ENCODE measurements around the gene LOXHD1.

LOXHD1 gene

DNA sequence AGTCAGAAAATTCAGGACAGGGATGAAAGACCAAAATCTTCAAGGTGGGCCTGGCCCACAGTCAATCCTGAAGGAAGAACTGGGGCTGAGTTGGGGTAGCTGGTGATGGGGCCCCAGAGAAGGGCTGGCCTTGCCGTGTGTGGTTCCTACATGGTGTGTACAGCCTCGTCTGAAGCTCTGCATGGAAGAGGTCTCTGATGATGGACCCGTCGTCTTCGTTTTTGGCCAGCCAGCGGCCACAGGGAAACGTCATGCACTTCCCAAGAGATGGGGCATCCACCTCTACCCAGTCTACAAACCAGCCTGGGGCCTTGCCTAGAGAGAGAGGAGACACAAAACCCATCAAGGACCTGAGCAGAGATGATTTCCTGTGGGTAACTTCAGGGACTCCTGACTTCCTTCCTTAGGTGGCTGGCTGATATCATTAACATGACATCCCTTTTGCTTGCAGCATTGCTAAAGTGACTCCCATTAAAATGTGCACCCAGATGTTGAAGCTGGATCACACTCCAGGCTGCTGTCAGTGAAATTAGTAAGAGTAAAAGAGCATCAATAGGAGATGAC is 115.3 kb downstream of the LOXHD1 start:
- no peak for DNase-seq

DNA sequence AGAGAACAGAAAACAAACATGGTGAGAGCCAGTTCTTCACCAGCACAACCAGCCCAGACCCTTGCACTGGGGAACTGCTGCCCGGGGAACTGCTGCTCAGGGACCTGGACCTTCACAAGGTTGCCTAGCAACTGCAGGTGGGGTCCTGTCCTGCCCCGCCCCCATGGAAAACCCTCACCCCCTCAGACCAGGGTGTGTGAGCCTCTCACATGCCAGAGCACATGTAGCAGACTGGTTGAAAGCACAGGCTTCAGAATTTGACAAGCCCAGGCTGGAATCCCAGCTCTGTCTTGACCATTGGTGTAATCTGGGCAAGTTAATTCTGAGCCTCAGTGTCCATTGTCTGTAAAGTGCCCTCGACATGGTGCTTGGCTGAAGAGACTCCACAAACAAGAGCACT is 118.6 kb downstream of the LOXHD1 start:
- no peak for DNase-seq

DNA sequence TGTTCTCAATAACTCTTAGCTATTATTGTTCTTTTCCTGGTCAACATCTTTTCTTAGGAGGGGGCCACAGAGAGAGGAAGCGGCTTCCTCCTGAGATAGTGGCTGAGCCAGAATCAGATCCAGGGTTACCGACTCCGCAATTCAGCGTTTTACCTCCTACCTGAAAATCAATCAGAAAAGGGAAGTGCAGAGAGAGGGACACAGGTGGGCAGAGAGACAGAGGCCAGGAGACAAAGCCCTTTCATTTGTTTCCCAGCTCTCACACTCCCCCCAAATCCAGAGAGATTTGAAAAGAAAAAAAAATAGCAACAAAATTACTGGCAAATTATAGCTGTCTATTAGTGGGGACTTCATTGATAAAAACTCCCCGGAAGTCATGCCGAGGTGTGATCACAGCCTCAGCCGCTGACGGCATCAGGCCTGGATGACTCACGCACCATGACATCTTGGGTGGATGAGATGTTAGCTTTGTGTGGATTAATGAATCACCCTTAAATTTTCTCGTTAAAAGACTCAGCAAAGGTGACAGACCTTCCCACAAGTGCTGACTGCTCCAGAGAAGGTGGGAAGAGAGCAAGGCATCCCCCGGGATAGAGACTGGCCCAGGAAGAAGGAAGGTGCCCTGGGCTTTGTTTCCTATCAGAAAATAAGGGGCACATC is 120.7 kb downstream of the LOXHD1 start:
- peak; percentile 5 for DNase-seq

DNA sequence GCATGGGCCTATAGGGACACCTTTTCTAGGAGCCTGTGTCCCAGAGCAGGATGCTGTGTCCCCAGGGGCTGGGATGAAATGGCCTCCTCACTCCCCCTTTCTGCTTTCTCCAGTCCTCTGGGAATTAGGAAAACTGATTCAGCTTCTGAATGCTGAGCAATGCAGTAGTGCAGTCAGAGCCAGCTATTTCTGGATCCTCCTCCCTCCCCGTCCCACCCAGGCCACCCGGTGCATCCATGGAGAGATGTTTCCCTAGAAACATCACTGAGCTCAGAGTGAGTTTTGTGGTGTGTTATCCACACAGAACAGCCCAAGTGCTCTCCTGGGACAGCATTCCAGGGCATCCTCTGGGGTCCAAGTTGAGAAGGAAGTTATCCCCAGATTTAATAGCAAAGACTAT is 125.5 kb downstream of the LOXHD1 start:
- DNase-seq, result no peak

DNA sequence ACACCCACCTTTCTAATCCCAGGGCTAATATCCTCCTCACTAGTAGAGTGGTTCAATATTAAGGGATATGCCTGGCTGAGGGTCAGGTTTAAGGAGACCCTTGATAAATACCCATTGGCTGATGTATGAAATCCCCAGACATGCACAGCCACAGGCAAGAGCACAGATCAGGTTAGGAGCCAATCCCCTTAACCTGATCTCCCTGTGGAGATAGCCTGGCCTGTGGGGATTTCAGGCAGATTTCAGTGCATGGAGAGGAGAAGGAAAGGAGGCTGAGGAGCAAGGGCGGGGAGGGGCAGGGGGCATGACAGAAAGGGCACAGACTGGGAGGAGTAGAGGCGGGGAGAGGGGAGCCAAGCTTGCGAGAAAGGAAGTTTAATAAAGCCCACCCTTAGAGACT is 129.0 kb downstream of the LOXHD1 start:
- no peak for DNase-seq

DNA sequence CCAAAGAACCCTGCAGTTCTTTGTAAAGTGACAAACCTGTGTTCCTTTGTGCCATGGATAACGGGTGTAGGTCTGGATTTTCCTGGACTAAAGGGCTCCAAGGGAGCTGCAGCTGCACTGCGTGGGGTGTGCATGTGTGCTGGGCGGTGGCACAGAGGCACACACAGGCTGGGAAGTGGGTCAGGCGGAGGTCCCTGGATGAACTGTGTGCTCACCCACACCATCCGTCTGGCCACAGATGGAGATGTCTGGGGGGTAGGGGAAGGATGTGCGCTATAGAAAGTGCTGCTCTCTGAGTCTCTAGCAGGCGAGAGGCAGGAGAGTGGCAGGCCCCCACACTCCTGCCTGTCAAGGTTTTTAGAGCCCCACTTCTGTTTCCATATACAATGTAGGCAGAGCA is 137.2 kb downstream of the LOXHD1 start:
- no peak for DNase-seq

DNA sequence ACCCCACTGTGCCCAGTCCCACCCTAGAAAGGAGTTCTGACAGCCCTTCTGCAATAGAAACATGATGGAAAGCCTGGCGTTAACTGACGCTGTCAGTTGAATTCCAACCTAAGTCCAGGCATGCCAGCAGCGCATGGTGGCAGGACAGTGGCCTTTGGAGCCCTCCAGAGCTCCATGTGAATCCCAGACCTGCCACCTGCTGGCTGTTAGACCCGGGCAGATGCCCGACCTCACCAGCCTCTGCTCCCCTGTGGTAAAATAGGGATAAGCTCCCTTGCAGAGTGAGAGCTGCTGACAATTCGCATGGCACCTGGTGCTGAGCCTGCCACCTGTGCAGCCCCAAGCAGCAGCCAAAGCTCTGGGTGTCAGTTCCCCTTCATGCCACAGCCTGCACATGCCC is 138.6 kb downstream of the LOXHD1 start:
- no peak for DNase-seq

DNA sequence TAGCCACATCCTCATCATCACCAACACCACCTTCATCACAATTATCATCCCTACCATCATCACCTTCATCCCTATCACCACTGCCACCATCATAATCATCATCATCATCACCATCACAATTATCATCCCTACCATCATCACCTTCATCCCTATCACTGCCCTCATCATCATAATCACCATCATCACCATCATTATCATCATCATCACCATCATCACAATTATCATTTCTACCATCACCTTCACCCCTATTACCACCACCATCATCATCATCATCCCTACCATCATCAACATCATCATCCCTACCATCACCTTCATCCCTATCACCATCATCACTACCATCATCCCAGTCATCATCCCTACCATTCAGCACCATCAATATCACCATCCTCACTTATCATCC is 140.5 kb downstream of the LOXHD1 start:
- no peak for DNase-seq

DNA sequence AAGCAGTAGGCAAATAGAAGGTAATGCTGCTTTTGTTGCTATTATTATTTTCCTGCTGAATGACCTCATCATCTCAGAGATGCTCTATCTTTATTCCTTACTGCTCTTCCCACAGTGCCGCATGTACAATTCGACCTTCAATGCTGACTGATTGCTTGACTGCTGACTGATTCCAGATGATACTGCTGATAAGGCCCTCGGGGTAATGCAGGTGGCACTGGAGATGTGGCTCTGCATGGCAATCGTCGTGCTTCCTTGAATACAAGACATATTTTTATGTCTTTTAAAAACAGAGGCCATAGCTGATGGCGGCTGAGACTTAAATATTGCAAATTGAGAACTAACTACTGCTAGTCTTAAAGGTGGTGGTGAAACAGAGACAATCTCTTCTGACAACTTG is 146.6 kb downstream of the LOXHD1 start:
- DNase-seq, result no peak

DNA sequence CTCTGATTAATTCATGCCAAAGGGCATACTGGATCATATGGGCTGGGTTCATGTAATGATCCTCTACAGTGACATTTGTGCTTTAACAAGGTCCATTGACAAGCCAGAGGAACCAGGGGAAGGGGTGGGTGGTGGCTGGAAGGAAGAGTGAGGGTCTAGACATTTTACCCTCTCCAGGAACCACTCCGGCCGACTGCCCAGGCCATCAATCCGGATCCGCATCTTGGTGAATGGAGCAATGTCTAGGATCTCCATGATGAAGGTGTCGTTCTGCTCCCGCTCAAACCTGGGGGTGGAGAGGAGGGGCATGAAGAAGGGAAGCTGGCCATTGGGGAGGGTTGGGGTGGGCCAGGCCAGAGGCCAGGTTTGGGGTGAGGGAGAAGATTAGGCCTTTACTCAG is 147.5 kb downstream of the LOXHD1 start:
- DNase-seq, result no peak

DNA sequence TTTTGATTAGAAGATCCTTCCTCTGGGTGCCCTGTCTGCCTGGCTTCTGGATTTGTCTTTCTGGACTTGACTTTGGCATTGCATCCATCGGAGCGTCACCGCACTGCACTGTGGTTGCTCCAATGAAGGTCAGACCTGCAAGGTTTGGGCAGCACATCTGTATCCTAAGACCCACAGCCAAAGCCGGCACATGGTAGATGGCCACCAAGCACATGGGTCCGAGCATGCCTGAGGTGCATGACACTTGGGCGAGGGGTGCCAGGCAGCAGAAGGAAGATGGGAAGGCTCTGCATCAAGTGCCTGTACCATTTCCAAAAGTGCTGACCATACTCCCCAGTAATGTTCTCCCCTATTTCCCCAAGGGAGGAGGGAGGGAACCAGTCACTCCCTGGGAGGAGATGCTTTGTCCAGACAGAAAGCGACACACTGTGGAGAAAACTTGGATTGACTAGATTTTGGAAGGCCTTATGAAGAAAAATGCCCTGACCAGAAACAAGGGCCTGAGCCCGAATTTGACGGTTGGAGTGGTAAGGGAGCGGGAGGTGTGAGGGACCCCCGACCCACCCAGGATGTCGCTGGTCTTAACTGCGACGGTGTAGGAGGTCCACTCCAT is 149.9 kb downstream of the LOXHD1 start:
- no peak for DNase-seq

DNA sequence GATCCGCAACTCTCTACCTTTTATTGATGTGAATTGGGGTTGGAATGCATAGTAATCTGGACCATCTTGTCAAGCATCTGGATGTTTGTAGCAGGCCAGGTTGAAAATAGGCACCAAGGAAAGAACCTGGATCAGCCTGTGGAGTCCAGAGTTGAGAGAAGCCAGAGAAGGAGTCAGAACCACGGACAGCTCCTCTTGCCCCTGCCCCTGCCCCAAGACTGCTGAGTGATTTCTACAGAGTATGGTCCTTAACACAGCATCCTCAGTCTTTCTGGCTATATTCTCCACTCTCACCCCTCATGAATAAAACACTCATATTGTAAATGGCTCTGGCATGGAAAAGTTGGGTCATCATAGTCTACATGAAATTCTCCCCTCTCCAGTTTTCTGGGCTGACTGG is 154.6 kb downstream of the LOXHD1 start:
- DNase-seq, result peak; percentile 12

DNA sequence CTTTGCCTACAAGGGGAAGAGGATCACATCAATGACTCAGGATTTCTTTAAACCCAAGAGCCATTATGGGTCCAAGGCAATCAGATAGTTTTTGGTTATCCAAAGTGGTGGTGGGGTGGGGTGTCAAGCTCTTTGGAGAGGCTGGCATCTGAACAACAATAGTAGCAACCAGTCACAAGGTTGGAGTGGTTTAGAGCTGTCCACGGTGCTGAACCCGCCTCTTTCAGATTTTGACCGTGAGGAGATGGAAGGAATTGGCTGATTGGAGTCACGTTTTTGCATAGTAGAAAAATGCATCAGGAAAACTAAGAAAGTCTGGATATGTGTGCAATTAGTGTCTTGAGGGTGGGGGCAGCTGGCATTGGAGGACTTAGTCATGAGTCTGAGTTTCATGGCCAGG is 159.9 kb downstream of the LOXHD1 start:
- DNase-seq, result peak; percentile 34

DNA sequence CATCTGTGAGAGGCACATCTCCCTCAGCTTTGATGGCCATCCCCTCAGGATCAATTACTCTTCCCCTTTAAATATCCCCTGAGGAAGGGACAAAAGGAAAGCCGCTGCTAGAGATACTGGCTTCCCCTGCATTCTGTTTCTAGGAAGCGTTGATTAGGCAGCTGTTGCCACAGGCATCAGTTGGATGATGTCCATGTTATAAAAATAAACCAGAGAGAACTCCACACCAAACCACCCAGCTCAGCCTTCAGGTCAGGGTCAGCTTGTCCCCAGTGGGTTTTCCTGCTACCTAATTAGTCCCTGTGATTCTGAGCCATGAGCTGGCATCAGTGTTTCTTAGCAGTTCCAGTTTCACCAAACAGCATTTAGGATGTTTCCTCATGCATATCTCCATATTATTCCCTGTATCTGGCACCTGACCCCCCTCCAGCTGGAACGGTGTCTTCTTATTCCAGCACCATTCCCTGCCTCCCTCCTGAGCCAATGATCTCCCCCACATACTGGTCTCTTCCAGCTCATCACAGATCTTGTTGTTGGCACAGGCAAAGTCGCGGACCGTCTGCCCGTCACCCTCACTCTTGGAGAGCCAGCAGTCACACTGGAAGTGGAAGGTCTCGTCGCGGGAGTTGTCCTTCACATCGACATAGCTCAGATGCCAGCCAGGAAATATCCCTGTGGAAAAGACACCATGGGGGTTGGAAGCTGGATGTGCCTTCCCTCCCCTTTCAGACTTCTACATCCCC is 168.4 kb downstream of the LOXHD1 start:
- DNase-seq, result no peak

DNA sequence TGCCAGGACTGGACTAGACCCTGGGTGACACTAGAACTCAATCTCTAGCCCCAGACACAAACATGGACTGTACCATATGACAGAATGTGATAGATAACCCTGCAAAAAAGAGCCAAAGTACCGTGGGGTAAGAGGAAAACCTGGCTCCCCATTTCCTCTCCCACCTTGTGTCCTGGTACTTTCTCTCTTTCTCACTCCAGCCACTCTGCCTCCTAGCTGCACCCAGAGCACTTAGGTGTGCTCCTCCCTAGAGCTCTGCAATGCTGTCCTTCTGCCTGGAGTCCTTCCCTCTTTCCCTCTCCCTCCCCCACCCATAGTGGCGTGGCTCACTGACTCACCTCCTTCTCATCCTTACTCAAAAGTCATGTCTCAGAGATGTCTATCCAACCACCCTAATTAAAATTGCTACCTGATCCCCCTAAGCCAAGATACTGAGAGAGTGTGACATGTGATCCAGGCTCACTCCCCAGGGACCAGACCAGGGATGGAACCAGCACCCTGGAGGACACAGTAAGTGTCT is 171.3 kb downstream of the LOXHD1 start:
- no peak for DNase-seq

DNA sequence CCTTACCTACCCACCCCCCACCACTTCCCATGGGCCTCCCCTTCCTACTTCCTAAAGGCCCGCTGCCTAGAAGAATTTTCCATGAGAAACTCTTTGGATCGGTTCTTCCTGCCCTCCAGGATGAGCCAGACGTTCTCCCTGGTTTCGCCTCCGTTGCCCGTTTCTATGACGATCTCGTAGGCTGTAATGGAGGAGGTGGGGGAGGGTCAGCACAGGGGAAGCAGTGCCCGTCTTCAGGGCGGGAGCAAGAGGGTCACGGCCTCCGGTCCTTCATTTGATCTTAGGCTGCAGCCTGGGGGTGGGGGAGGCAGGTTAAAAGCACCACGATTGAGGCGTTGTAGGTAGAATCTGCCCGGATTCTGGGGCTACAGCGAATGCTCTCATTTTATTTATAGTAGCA is 172.0 kb downstream of the LOXHD1 start:
- no peak for DNase-seq

DNA sequence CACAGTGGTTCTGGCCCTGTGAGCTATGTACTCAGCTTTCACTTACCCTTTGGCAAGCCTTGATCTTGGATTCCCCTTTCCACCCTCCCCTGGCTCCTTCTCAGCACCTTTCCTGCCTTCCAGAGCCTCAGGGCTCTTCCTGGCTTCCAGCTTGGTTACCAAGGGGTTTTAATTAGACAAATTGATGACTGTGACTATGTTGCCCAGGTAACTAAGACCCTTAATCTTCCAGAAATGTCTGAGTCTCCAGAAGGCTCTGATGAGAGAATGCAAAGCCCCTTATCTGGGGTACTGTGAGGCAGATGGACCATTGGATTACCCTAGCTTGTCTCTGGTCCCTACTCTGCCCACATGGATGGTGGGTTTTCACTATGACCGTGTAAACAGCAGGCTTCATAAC is 174.2 kb downstream of the LOXHD1 start:
- no peak for DNase-seq

DNA sequence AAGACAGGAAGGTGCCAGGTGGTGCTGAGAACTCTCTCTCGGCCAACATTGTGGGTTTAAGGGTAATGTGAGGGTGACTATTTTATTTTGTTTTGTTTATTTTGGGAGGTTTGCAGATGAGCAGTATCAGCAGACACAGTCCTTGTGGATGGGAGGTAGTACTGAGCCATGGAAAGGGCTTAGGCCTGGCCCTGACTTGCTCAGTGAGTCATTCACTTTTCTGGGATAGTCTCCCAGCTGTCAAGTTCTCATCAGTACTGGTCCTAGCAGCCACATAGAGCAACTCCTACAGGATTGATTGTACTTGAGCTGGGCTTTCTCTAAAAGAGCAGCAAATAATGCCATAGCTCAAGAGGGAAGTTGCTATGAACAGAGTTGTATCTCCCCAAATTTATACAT is 175.2 kb downstream of the LOXHD1 start:
- no peak for DNase-seq

DNA sequence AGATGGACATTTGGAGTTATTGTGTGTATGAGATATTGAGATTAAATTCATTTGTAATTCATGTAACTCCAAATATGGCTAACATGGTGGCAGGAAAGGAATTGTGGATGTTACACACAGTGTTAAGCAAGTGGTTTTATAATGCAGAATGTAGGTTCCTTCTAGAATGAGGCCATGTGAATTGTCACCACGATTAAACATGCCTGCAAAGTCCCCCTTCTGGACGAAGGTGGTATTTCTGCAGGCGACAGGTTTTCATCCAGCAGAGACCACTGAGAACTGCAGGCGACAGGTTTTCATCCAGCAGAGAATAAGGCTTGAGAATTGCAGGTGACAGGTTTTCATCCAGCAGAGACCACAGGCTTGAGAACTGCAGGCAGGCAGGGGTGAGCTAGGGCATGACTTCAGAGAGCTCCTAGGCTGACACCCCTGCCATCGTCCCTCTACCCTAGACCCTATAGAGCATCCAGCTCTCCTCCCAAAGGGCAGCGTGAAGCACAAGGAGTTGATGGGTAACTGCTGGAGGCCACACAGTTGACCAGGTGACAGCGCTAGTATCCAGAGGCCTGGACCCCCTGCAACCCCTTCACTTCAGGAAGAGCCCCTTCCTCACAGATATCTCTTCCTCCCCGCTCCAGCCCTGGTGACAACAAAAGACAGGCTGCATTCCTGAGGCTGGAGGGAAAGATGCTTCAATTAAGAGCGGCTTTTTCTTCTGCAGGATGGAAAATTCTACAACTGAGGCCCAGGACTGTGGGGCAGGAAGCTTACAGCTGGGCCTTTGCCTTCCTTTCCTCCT is 175.8 kb downstream of the LOXHD1 start:
- peak; percentile 47 for DNase-seq

DNA sequence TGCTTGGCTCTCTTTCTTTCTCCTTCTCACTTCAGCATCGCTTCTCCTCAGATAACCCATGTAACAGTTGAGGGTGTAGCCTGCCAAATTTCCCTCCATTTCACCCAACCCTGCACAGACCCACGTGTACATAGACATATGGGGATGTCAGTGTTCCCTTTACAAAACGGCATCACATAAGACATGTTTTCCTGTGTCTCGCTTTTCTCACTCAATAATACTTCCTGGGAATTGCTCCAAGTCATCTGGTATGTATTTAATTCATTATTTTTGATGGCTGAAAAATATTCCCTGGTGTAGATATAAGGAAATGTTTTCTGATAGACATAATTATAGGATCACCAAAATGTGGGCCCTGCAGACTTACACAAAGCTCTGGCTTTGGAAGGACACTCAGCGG is 176.8 kb downstream of the LOXHD1 start:
- DNase-seq, result peak; percentile 10

DNA sequence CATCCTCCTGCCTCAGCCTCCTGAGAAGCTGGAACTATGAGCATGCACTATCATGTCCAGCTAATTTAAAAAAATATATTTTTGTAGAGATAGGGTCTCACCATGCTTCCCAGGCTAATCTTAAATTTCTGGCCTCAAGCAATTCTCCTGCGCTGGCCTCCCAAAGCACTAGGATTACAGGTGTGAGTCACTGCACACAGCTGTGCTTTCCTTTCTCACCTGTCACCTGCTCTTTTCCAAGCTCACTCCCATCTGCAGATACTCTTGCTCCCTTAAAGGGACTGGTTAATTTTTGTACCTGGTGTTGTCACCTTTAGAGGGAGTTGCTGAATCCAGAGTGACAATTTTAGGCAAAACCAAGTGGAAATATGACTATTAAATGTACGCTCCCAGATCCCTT is 178.2 kb downstream of the LOXHD1 start:
- DNase-seq, result no peak

DNA sequence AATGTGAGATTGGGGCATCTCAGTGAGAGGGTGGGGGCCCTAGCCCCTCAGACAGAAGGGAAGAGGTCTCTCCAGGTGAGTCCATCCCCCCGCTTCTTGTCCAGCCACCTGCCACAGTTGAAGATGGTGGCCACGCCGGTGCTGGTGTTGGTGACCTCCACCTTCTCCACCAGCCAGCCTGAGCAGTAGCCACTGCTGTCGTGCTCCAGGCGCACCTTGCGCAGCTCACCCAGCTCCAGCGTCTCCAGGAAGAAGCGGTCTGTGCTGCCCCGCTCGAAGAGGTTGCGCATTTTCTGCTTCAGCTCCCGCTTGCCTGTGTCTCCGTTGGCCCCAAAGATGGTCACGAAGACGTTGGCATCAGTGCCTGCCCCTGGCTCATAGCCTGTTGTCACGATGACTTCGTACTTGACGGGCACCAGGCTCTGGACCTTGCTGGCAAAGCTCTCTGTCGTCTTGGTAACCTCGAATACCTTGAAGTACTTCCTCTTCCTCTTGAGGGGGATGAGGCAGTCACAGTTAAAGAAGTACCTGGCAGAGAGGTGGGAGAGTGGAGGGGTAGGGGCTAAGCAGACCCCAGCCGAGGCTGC is 179.5 kb downstream of the LOXHD1 start:
- DNase-seq, result no peak

Data from fibroblast of skin of back (primary cell).